Neural cell (in vitro differentiated cells): ENCODE data around the gene PRKG1. TPM values are rescaled to one million over a fixed set of nuclear protein-coding genes. Genes with fewer than 3 reads are reported as not detected.

ENCODE experiments used
- H2AFZ ChIP-seq: fragments of 200-600, 300-800 bp; sonication (generic), shearing (Covaris generic); 2 replicates; pipeline ENCODE4 v1.6.0; 2014; ENCODE audit warnings: low read depth, mild to moderate bottlenecking, antibody characterized with exemption, low read length, moderate library complexity
- H3F3A ChIP-seq: fragments of 200-600 bp; shearing (Covaris generic); 2 replicates; pipeline ENCODE4 v1.6.1; 2016; ENCODE audit warnings: mild to moderate bottlenecking, moderate library complexity, mixed read lengths, antibody characterized with exemption, low read length; ENCODE audit not compliant: insufficient read depth, poor library complexity, severe bottlenecking
- H3K27ac ChIP-seq: fragments of 200-600, 300-800 bp; sonication (generic), shearing (Covaris generic); 2 replicates; pipeline ENCODE4 v1.5.1; 2014; ENCODE audit warnings: mild to moderate bottlenecking, low read length, moderate library complexity
- H3K27me3 ChIP-seq: fragments of 300-800, 200-600 bp; sonication (generic), shearing (Covaris generic); 2 replicates; pipeline ENCODE4 v1.6.0; 2014; ENCODE audit warnings: mild to moderate bottlenecking, low read depth, low read length, moderate library complexity; ENCODE audit not compliant: insufficient read depth
- H3K36me3 ChIP-seq: fragments of 300-800, 200-600 bp; sonication (generic), shearing (Covaris generic); 2 replicates; pipeline ENCODE4 v1.5.1; 2014; ENCODE audit warnings: mild to moderate bottlenecking, antibody characterized with exemption, low read length, moderate library complexity; ENCODE audit not compliant: insufficient read depth
- H3K4me2 ChIP-seq: fragments of 300-800, 200-600 bp; sonication (generic), shearing (Covaris generic); 2 replicates; pipeline ENCODE4 v1.6.0; 2014; ENCODE audit warnings: mild to moderate bottlenecking, low read length
- H3K4me3 ChIP-seq: fragments of 300-800, 200-600 bp; sonication (generic), shearing (Covaris generic); 2 replicates; pipeline ENCODE4 v1.5.1; 2014; ENCODE audit warnings: mild to moderate bottlenecking, low read length, moderate library complexity
- H3K79me2 ChIP-seq: fragments of 200-600 bp; shearing (Covaris generic); replicated peaks from 2 replicates; pipeline ENCODE4 v1.6.0; 2014; ENCODE audit warnings: mild to moderate bottlenecking, low read length, moderate library complexity; ENCODE audit not compliant: insufficient read depth
- H3K9ac ChIP-seq: fragments of 300-800, 200-600 bp; sonication (generic), shearing (Covaris generic); 2 replicates; pipeline ENCODE4 v1.6.1; 2016; ENCODE audit warnings: mild to moderate bottlenecking, low read length, mixed read lengths
- H3K9me2 ChIP-seq: fragments of 200-600 bp; shearing (Covaris generic); 2 replicates; pipeline ENCODE4 v1.6.1; 2016; ENCODE audit warnings: mild to moderate bottlenecking, low read length, mixed read lengths; ENCODE audit not compliant: insufficient read depth
- H3K9me3 ChIP-seq: fragments of 200-600, 300-800 bp; sonication (generic), shearing (Covaris generic); 2 replicates; pipeline ENCODE4 v1.6.1; 2016; ENCODE audit warnings: mild to moderate bottlenecking, mixed run types, low read length, moderate library complexity, mixed read lengths
- H4K20me1 ChIP-seq: fragments of 200-600 bp; shearing (Covaris generic); 2 replicates; pipeline ENCODE4 v1.6.1; 2016; ENCODE audit warnings: mild to moderate bottlenecking, mixed run types; ENCODE audit not compliant: insufficient read depth
- CTCF ChIP-seq: fragments of 450-650 bp; IDR thresholded peaks from 2 replicates; pipeline ENCODE4 v1.5.1; 2014; ENCODE audit warnings: antibody characterized with exemption, mild to moderate bottlenecking, moderate library complexity; ENCODE audit not compliant: poor library complexity, severe bottlenecking
- EP300 ChIP-seq: fragments of 450-650 bp; conservative IDR thresholded peaks from 2 replicates; pipeline ENCODE4 v1.6.1; 2014; ENCODE audit warnings: antibody characterized with exemption, mild to moderate bottlenecking, moderate library complexity; ENCODE audit not compliant: poor library complexity, severe bottlenecking
- EZH2 ChIP-seq: fragments of 200-600, 300-800 bp; shearing (Covaris generic), sonication (generic); IDR thresholded peaks from 2 replicates; pipeline ENCODE4 v1.6.1; 2014; ENCODE audit warnings: antibody characterized with exemption, low read length, borderline replicate concordance, mild to moderate bottlenecking; ENCODE audit not compliant: insufficient read depth, poor library complexity, severe bottlenecking
- MXI1 ChIP-seq: fragments of 450-650 bp; conservative IDR thresholded peaks from 2 replicates; pipeline ENCODE4 v1.6.1; 2014; ENCODE audit warnings: antibody characterized with exemption, mild to moderate bottlenecking; ENCODE audit not compliant: poor library complexity, severe bottlenecking
- POLR2AphosphoS5 ChIP-seq: IDR thresholded peaks from 2 replicates; pipeline ENCODE4 v1.6.1; 2012
- RAD21 ChIP-seq: fragments of 450-650 bp; conservative IDR thresholded peaks from 2 replicates; pipeline ENCODE4 v1.6.1; 2014; ENCODE audit warnings: antibody characterized with exemption, mild to moderate bottlenecking, moderate library complexity
- REST ChIP-seq: IDR thresholded peaks from 2 replicates; pipeline ENCODE4 v1.6.1; 2012; ENCODE audit warnings: borderline replicate concordance
- SMC3 ChIP-seq: fragments of 450-650 bp; conservative IDR thresholded peaks from 2 replicates; pipeline ENCODE4 v1.6.1; 2014; ENCODE audit warnings: antibody characterized with exemption, mild to moderate bottlenecking, moderate library complexity; ENCODE audit not compliant: poor library complexity
- TAF1 ChIP-seq: IDR thresholded peaks from 2 replicates; pipeline ENCODE4 v1.6.1; 2012; ENCODE audit warnings: low read depth
- polyA plus RNA-seq: library from polyadenylated mRNA; depleted of rRNA; stranded (reverse); fragments of >200 nt; gene quantifications from 2 replicates; pipeline ENCODE4 v1.2.3, GENCODE V29; 2014

Gene PRKG1
- polyA plus RNA-seq, 1 donor from 2014 or later = 2.2 TPM

DNA sequence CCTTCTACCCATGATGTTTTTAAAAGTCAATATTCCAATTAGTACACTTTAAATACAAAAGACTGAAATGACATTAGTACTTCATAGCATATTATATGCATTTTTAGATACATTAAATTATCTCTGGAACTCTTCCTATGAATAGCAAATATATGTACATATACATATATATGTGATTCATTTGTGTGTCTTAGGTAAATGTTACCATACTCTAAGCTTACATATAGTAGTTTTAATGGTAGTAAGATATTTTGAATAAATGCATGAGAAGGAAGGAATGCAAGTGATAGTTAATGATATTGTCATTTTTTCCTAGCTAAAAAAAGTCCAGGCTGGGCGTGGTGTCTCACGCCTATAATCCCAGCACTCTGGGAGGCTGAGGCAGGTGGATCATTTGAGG, 671.1 kb downstream of the PRKG1 start:
- no peaks in the 10 kb centered on the region for H3K9me2 ChIP-seq
- TF ChIP-seq REST = no peak
- no peak for TF ChIP-seq POLR2AphosphoS5
- TF ChIP-seq CTCF = no peak
- no peak for TF ChIP-seq EZH2
- no peak for TF ChIP-seq RAD21
- no peak for TF ChIP-seq EP300
- no peak for TF ChIP-seq SMC3
- TF ChIP-seq MXI1 = no peak
- TF ChIP-seq TAF1 = no peak
- H3K27me3 ChIP-seq = no peaks in the 10 kb centered on the region
- H3K9me3 ChIP-seq = no peaks in the 10 kb centered on the region
- H3K9ac ChIP-seq = no peak overlapping the region
- no peaks in the 10 kb centered on the region for H3F3A ChIP-seq
- H3K4me3 ChIP-seq = no peak overlapping the region
- no peak overlapping the region for H3K4me2 ChIP-seq
- no peaks in the 10 kb centered on the region for H3K36me3 ChIP-seq
- H4K20me1 ChIP-seq = no peaks in the 10 kb centered on the region
- no peak overlapping the region for H2AFZ ChIP-seq
- H3K79me2 ChIP-seq = no peaks in the 10 kb centered on the region
- H3K27ac ChIP-seq = no peak overlapping the region

- Histone ChIP-seq H3K27ac (peak overlapping the region; percentile 26), H3K4me3 (peak overlapping the region; percentile 16), H2AFZ (no peak overlapping the region), H3K9me3 (no peaks in the 10 kb centered on the region), H4K20me1 (no peaks in the 10 kb centered on the region), H3K4me2 (peak overlapping the region; percentile 36), H3K36me3 (no peaks in the 10 kb centered on the region), H3K27me3 (no peaks in the 10 kb centered on the region), H3K9ac (no peak overlapping the region), H3F3A (no peaks in the 10 kb centered on the region), H3K79me2 (no peaks in the 10 kb centered on the region), H3K9me2 (no peaks in the 10 kb centered on the region)
- TF ChIP-seq TAF1 = no peak
These were observed 672.9 kb downstream of the PRKG1 start for GRCh38 chr10:51747216-51747615.

- no peaks in the 10 kb centered on the region for H3K79me2 ChIP-seq
- H3F3A ChIP-seq = no peaks in the 10 kb centered on the region
- H3K4me2 ChIP-seq = no peak overlapping the region
- H3K4me3 ChIP-seq = no peak overlapping the region
- H3K27me3 ChIP-seq = no peaks in the 10 kb centered on the region
- H3K9ac ChIP-seq = no peak overlapping the region
- H3K27ac ChIP-seq = no peak overlapping the region
- H2AFZ ChIP-seq = no peak overlapping the region
- H3K36me3 ChIP-seq = no peaks in the 10 kb centered on the region
- H4K20me1 ChIP-seq = no peaks in the 10 kb centered on the region
- H3K9me3 ChIP-seq = no peaks in the 10 kb centered on the region
- TF ChIP-seq EP300 (no peak), CTCF (no peak), RAD21 (no peak), POLR2AphosphoS5 (no peak)
- no peaks in the 10 kb centered on the region for H3K9me2 ChIP-seq
These were observed 674.7 kb downstream of the PRKG1 start for GRCh38 chr10:51748959-51749358.
